Spleen (tissue), 11 donors: ENCODE measurements around the gene FBXO34. TPM values are rescaled to one million over a fixed set of nuclear protein-coding genes. Genes with fewer than 3 reads are reported as not detected.

ENCODE experiments used
- DNase-seq: peaks from one replicate; pipeline ENCODE4 v3.0.0-alpha.2; 2020
- H3K27ac ChIP-seq, 8 donors: fragments of 200-600 bp; sonication (generic) in 7 of 8; 1 replicate in 4 of 8; 2 replicates in 4 of 8; pipeline versions ENCODE4 v1.5.0 to v1.8.0; 2016 to 2021; ENCODE audit warnings: inconsistent platforms in 4 of 8, mild to moderate bottlenecking in 4 of 8, moderate library complexity in 1 of 8
- H3K27me3 ChIP-seq, 7 donors: fragments of 200-600 bp; sonication (generic) in 6 of 7; replicated peaks in 1 of 7; 1 replicate in 4 of 7; 2 replicates in 3 of 7; pipeline versions ENCODE4 v1.5.0 to v1.8.0; 2016 to 2021; ENCODE audit warnings: inconsistent platforms in 3 of 7, mild to moderate bottlenecking in 1 of 7
- H3K36me3 ChIP-seq, 6 donors: fragments of 200-600 bp; sonication (generic) in 5 of 6; 1 replicate in 4 of 6; 2 replicates in 2 of 6; pipeline versions ENCODE4 v1.5.0 to v1.8.0; 2016 to 2021; ENCODE audit warnings: inconsistent platforms in 2 of 6
- H3K4me1 ChIP-seq, 6 donors: fragments of 200-600 bp; sonication (generic) in 5 of 6; 1 replicate in 3 of 6; 2 replicates in 3 of 6; pipeline versions ENCODE4 v1.5.0 to v1.8.0; 2016 to 2021; ENCODE audit warnings: inconsistent platforms in 3 of 6
- H3K4me3 ChIP-seq, 8 donors: fragments of 200-600 bp; sonication (generic) in 7 of 8; 1 replicate in 4 of 8; 2 replicates in 4 of 8; pipeline versions ENCODE4 v1.5.0 to v1.8.0; 2016 to 2021; ENCODE audit warnings: inconsistent platforms in 4 of 8, mild to moderate bottlenecking in 4 of 8, moderate library complexity in 2 of 8
- H3K9me3 ChIP-seq, 8 donors: fragments of 200-600 bp; sonication (generic) in 7 of 8; 1 replicate in 4 of 8; 2 replicates in 4 of 8; pipeline versions ENCODE4 v1.5.0 to v1.8.0; 2016 to 2021; ENCODE audit warnings: inconsistent platforms in 4 of 8
- CTCF ChIP-seq, 11 experiments: fragments of 200-600 bp in 7 of 11; fragments of 450-650 bp in 4 of 11; sonication (generic) in 4 of 11; IDR thresholded peaks in 8 of 11; conservative IDR thresholded peaks in 3 of 11; 1 replicate in 7 of 11; 2 replicates in 4 of 11; pipeline versions ENCODE4 v1.4.0 to v1.8.0; 2016 to 2021; ENCODE audit warnings: antibody characterized with exemption in 11 of 11, inconsistent platforms in 4 of 11, mild to moderate bottlenecking in 1 of 11
- POLR2A ChIP-seq, 3 donors: fragments of 450-650 bp; IDR thresholded peaks; one replicate each; pipeline ENCODE4 v1.5.1; 2017; ENCODE audit warnings: antibody characterized with exemption in 3 of 3, mild to moderate bottlenecking in 1 of 3
- POLR2AphosphoS5 ChIP-seq, 3 donors: sonication (generic); formaldehyde crosslinking; IDR thresholded peaks; one replicate each; pipeline ENCODE4 v1.5.1; 2017; ENCODE audit warnings: antibody characterized with exemption in 3 of 3
- WGBS, 5 donors: extraction: QIAGEN DNeasy Blood & Tissue Kit in 3 of 5; methylation state at CpG; one replicate each; pipeline versions ENCODE4 v1.1.5 to v1.1.7; 2013 to 2018; 5-methylcytosine and 5-hydroxymethylcytosine counted together
- intact Hi-C: fragments of 100-400 bp; cut with DNase I; formaldehyde crosslinking; loops from one replicate; pipeline ENCODE4 v1.15.0; 2023; ENCODE audit warnings: low total_unique reads
- polyA plus RNA-seq, 3 donors: library from polyadenylated mRNA; stranded (reverse); fragments of 200-250 nt; gene quantifications; one replicate each; pipeline ENCODE4 v1.2.1, GENCODE V29; 2013
- total RNA-seq, 7 donors: library from RNA; depleted of rRNA in 3 of 7; stranded (reverse); fragments of >200 nt in 3 of 7; fragmentation: NEBNext Ultra II Directional in 4 of 7; extraction: Animal tissue kit (Norgen Biotek cat#: 25700) in 4 of 7; gene quantifications; one replicate each; pipeline versions ENCODE4 v1.1.0 to v1.2.1, GENCODE V29; 2016 to 2021
- donor health status: healthy with polysubstance abuse.
- donor health status: DM: no; HTN: no; CAD: no; lungs with moderate emphysema.
- donor health status: DM: no; HTN: no; CAD: no.
- donor health status: Bipolar disorder and iron deficiency.
- donor health status: healthy.
- donor health status: DM: no; HTN: no; CAD: no.
- donor health status: DM: yes; HTN: yes; CAD: no.

The FBXO34 gene
- total and polyA plus RNA-seq, 10 donors, result 5.8 to 46.0 (median 26.7) TPM

DNA sequence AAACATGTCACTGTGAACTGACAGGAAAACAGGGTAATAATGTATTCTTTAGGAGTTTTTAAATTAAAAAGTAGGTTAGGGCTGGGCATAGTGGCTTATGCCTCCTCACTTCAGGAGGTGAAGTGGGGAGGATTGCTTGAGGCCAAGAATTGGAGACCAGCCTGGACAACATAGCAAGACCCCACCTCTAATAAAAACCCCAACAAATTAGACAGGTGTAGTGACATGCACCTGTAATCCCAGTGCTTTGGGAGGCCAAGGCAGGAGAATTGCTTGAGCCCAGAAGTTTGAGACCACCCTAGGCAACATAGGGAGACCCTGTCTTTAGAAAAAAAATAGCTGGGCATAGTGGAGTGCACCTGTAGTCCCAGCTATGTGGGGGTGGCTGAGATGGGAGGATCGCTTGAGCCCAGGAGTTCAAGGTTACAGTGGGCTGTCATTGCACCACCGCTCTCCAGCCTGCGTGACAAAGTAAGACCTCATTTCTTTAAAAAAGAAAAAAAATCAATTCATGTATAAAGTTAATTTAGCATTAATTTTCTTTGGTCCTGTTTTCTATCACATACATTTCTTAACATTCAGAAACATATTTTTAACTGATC lies 20.4 kb downstream of the FBXO34 start:
- Histone ChIP-seq H3K9me3 (no peaks in the 10 kb centered on the region), H3K36me3 (peaks cover 0 to 4% (median 0%) of the 10 kb centered on the region in 6 donors), H3K27ac (no peak overlapping the region), H3K27me3 (no peaks in the 10 kb centered on the region), H3K4me3 (no peak overlapping the region), H3K4me1 (peaks cover 0 to 76% (median 10%) of the 10 kb centered on the region in 6 donors)
- no peak for DNase-seq
- no peak for TF ChIP-seq CTCF (IDR thresholded peaks at IDR 0.05 in 8 of 11, conservative IDR thresholded peaks at IDR 0.05 in 3 of 11)
- no peak for TF ChIP-seq POLR2AphosphoS5 (IDR thresholded peaks at IDR 0.05)
- no peak for TF ChIP-seq POLR2A (IDR thresholded peaks at IDR 0.05)
- WGBS, 5 donors, result 68 to 94% (median 91%) methylated on average over 3 of the region's 3 CpGs
- intact Hi-C loops, result no loop called here

GRCh38 chr14:55294603-55295002 lies 23.4 kb downstream of the FBXO34 start:
- no peak for DNase-seq
- intact Hi-C loops, result no loop called here
- 55 to 70% (median 63%) methylated on average over 3 of the region's 3 CpGs for WGBS, 5 donors

GRCh38 chr14:55297611-55298499 lies 26.6 kb downstream of the FBXO34 start:
- DNase-seq, result no peak
- WGBS, 5 donors, result 43 to 57% (median 48%) methylated on average over 6 of the region's 6 CpGs
- no peak overlapping the region for H3K4me3 ChIP-seq
- peaks cover 0 to 79% (median 30%) of the 10 kb centered on the region in 6 donors for H3K4me1 ChIP-seq
- H3K9me3 ChIP-seq, result no peaks in the 10 kb centered on the region
- H3K27me3 ChIP-seq, result no peaks in the 10 kb centered on the region
- TF ChIP-seq POLR2AphosphoS5 (IDR thresholded peaks at IDR 0.05) (no peak), POLR2A (IDR thresholded peaks at IDR 0.05) (no peak), CTCF (IDR thresholded peaks at IDR 0.05 in 8 of 11, conservative IDR thresholded peaks at IDR 0.05 in 3 of 11) (peak in 3 of 11 experiments; percentile 6 to 24 (median 22))
- intact Hi-C loops, result no loop called here
- peaks cover 0 to 17% (median 2%) of the 10 kb centered on the region in 6 donors for H3K36me3 ChIP-seq
- H3K27ac ChIP-seq, result peak overlapping the region in 3 of 8 donors; percentile 41 to 68 (median 58)

More at GRCh38 chr14:55294603-55295002, 23.4 kb downstream of the FBXO34 start:
- TF ChIP-seq CTCF (IDR thresholded peaks at IDR 0.05 in 8 of 11, conservative IDR thresholded peaks at IDR 0.05 in 3 of 11) (no peak), POLR2AphosphoS5 (IDR thresholded peaks at IDR 0.05) (no peak), POLR2A (IDR thresholded peaks at IDR 0.05) (no peak)
- Histone ChIP-seq H3K27ac (no peak overlapping the region), H3K4me3 (no peak overlapping the region), H3K27me3 (no peaks in the 10 kb centered on the region), H3K36me3 (peaks cover 0 to 19% (median 2%) of the 10 kb centered on the region in 6 donors), H3K4me1 (peaks cover 0 to 79% (median 22%) of the 10 kb centered on the region in 6 donors), H3K9me3 (no peaks in the 10 kb centered on the region)

DNA sequence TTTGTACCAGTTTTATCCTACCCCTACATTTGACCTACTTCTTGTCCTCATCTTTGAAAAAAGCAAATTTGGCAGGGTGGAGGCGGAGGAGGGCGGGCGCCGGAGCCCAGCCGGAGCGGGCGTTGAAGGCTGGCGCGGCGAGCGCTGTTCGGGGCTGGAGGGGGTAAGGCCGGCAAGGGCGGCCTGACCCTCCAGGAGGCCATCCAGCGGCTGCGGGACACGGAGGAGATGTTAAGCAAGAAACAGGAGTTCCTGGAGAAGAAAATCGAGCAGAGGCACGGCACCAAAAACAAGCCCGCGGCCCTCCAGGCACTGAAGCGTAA lies 27.2 kb downstream of the FBXO34 start:
- Histone ChIP-seq H3K9me3 (no peaks in the 10 kb centered on the region), H3K4me1 (peaks cover 0 to 80% (median 36%) of the 10 kb centered on the region in 6 donors), H3K27ac (peak overlapping the region in 2 of 8 donors; percentile 58 to 68), H3K36me3 (peaks cover 0 to 17% (median 2%) of the 10 kb centered on the region in 6 donors), H3K27me3 (no peaks in the 10 kb centered on the region), H3K4me3 (no peak overlapping the region)
- 96 to 98% (median 98%) methylated on average over 22 of the region's 22 CpGs for WGBS, 5 donors
- intact Hi-C loops, result no loop called here
- DNase-seq, result no peak
- TF ChIP-seq POLR2A (IDR thresholded peaks at IDR 0.05) (no peak), CTCF (IDR thresholded peaks at IDR 0.05 in 8 of 11, conservative IDR thresholded peaks at IDR 0.05 in 3 of 11) (no peak), POLR2AphosphoS5 (IDR thresholded peaks at IDR 0.05) (no peak)
